ENCODE measurements around the gene OR2V2. TPM values are rescaled to one million over a fixed set of nuclear protein-coding genes. Genes with fewer than 3 reads are reported as not detected.
"Not testable (repeated sequence)": the region's sequence is repeated elsewhere in the genome, so short reads cannot be mapped to it uniquely, and the experiment has no call there.

The OR2V2 gene
- not detected in 2 replicates for total RNA-seq (2021)
- long read RNA-seq = 0 reads

- not testable (repeated sequence) for H3K56ac ChIP-seq (ENCODE audit: insufficient read length, low read depth, low read length); H3K18ac ChIP-seq (ENCODE audit: insufficient read length, low read depth, low read length); H3K23ac ChIP-seq (ENCODE audit: insufficient read length, low read depth, low read length); H2AFZ ChIP-seq (ENCODE audit: low read length); H3K9ac ChIP-seq (ENCODE audit: extremely low read depth, insufficient read length, low read length); H3K14ac ChIP-seq (ENCODE audit: insufficient read depth, low read length); H3K4me1 ChIP-seq (ENCODE audit: insufficient read depth, low read length); H4K91ac ChIP-seq (ENCODE audit: insufficient read length, low read depth, low read length); H3K79me2 ChIP-seq (ENCODE audit: insufficient read depth, low read length); H3K4me2 ChIP-seq (ENCODE audit: insufficient read depth, insufficient read length, low read length); H2BK12ac ChIP-seq (ENCODE audit: insufficient read length, low read depth, low read length); H3K4ac ChIP-seq (ENCODE audit: low read depth, low read length); H2BK20ac ChIP-seq (ENCODE audit: low read depth, low read length, poor library complexity, severe bottlenecking); H3K27ac ChIP-seq (ENCODE audit: insufficient read length, low read depth, low read length); H4K8ac ChIP-seq (replicated peaks; ENCODE audit: insufficient read length, low read depth, low read length); H3K27ac Mint-ChIP-seq; H2BK120ac ChIP-seq (ENCODE audit: low read depth, low read length, poor library complexity, severe bottlenecking); DNase-seq; H2AK5ac ChIP-seq (ENCODE audit: insufficient read length, low read length); H3T11ph ChIP-seq (ENCODE audit: low read length); H3K79me1 ChIP-seq (ENCODE audit: insufficient read depth, low read depth, low read length, poor library complexity, severe bottlenecking); H4K20me1 ChIP-seq (ENCODE audit: control insufficient read depth, insufficient read depth, insufficient read length); H3K27me3 ChIP-seq (ENCODE audit: insufficient read depth, low read length); H2BK5ac ChIP-seq (ENCODE audit: insufficient read length, low read length); H3K9me3 ChIP-seq (ENCODE audit: control insufficient read depth, low read depth, low read length); H2BK15ac ChIP-seq (ENCODE audit: low read depth, low read length); H4K5ac ChIP-seq (ENCODE audit: insufficient read length, low read depth, low read length); H3K23me2 ChIP-seq (ENCODE audit: insufficient read length, low read depth, low read length, poor library complexity, severe bottlenecking); H3K36me3 Mint-ChIP-seq (ENCODE audit: insufficient read depth in 1 of 3, low read depth in 3 of 3)
- peak within 1 kb of the TSS in 1 of 2 experiments; percentile 12; a peak in 2 of 5 replicates for H3K4me3 Mint-ChIP-seq
- H3K4me1 Mint-ChIP-seq = peaks cover 20 to 32% of the 10 kb centered on the region in 2 experiments
- WGBS (ENCODE audit: extremely low coverage, insufficient read length, low lambda C conversion rate) = no CpG with 5 or more reads among the region's 7 CpGs
- H3K27me3 Mint-ChIP-seq (ENCODE audit: low read depth) = peaks cover 39% of the 10 kb centered on the region
- peaks cover 20 to 22% of the 10 kb centered on the region in 2 experiments for H3K9me3 Mint-ChIP-seq
Observed at GRCh38 chr5:181146927-181147636, at the start of gene OR2V2. Gene OR2V2 (plus strand): TSS chr5:181147586. CDS start chr5:181154943, 7,357 bp downstream.

- H3K4ac ChIP-seq (ENCODE audit: low read depth, low read length); H2BK12ac ChIP-seq (ENCODE audit: insufficient read length, low read depth, low read length); H3T11ph ChIP-seq (ENCODE audit: low read length); H3K23ac ChIP-seq (ENCODE audit: insufficient read length, low read depth, low read length); H2AK5ac ChIP-seq (ENCODE audit: insufficient read length, low read length); H2BK15ac ChIP-seq (ENCODE audit: low read depth, low read length); H3K23me2 ChIP-seq (ENCODE audit: insufficient read length, low read depth, low read length, poor library complexity, severe bottlenecking); H4K5ac ChIP-seq (ENCODE audit: insufficient read length, low read depth, low read length); H3K4me2 ChIP-seq (ENCODE audit: insufficient read depth, insufficient read length, low read length); H4K91ac ChIP-seq (ENCODE audit: insufficient read length, low read depth, low read length); H3K56ac ChIP-seq (ENCODE audit: insufficient read length, low read depth, low read length); H3K27ac ChIP-seq (ENCODE audit: insufficient read length, low read depth, low read length); H3K9me3 ChIP-seq (ENCODE audit: control insufficient read depth, low read depth, low read length); H3K79me2 ChIP-seq (ENCODE audit: insufficient read depth, low read length); H3K36me3 Mint-ChIP-seq (ENCODE audit: insufficient read depth in 1 of 3, low read depth in 3 of 3); H3K14ac ChIP-seq (ENCODE audit: insufficient read depth, low read length); H4K20me1 ChIP-seq (ENCODE audit: control insufficient read depth, insufficient read depth, insufficient read length); H2BK5ac ChIP-seq (ENCODE audit: insufficient read length, low read length); H3K79me1 ChIP-seq (ENCODE audit: insufficient read depth, low read depth, low read length, poor library complexity, severe bottlenecking); H3K18ac ChIP-seq (ENCODE audit: insufficient read length, low read depth, low read length); H2BK120ac ChIP-seq (ENCODE audit: low read depth, low read length, poor library complexity, severe bottlenecking); DNase-seq; H3K4me1 ChIP-seq (ENCODE audit: insufficient read depth, low read length); H3K9ac ChIP-seq (ENCODE audit: extremely low read depth, insufficient read length, low read length); H3K9me3 Mint-ChIP-seq; H2AFZ ChIP-seq (ENCODE audit: low read length); H4K8ac ChIP-seq (replicated peaks; ENCODE audit: insufficient read length, low read depth, low read length); H3K27ac Mint-ChIP-seq; H2BK20ac ChIP-seq (ENCODE audit: low read depth, low read length, poor library complexity, severe bottlenecking); H3K4me1 Mint-ChIP-seq: not testable (repeated sequence)
- H3K27me3 ChIP-seq (ENCODE audit: insufficient read depth, low read length) = peaks cover 18% of the 10 kb centered on the region
- no CpG with 5 or more reads among the region's 56 CpGs for WGBS (ENCODE audit: extremely low coverage, insufficient read length, low lambda C conversion rate)
- peak overlapping the region; percentile 55 to 66; a peak in 4 of 5 replicates for H3K4me3 Mint-ChIP-seq
- peaks cover 20% of the 10 kb centered on the region for H3K27me3 Mint-ChIP-seq (ENCODE audit: low read depth)
Observed at GRCh38 chr5:181097759-181098491, 49.5 kb upstream of the OR2V2 start.

Measured in H9 (cell line).